PC-9 (cell line): ENCODE results near the gene COTL1. TPM values are rescaled to one million over a fixed set of nuclear protein-coding genes. Genes with fewer than 3 reads are reported as not detected.

ENCODE experiments used
- BruUV-seq: library from RNA; stranded (reverse); fragments of 400-500 nt; replicated peaks from 2 replicates; lab custom pipeline; 2021; lab: Mats Ljungman, UMichigan
- CTCF ChIA-PET: fragments of 300-600 bp; sonication (Branson Sonifier 250); formaldehyde crosslinking; loops from one replicate; lab custom pipeline; 2022; ENCODE audit warnings: antibody characterized with exemption; lab: Charles Lee
- POLR2A ChIA-PET: fragments of 300-600 bp; sonication (Branson Sonifier 250); formaldehyde crosslinking; loops from one replicate; lab custom pipeline; 2022; ENCODE audit warnings: antibody characterized with exemption; ENCODE audit not compliant: unreplicated experiment; lab: Charles Lee
- DNase-seq, 2 experiments: peaks; one replicate each; pipeline versions ENCODE4 v3.0.0 to v3.0.0-alpha.2; 2015 to 2022; ENCODE audit warnings: mixed read lengths in 1 of 2
- H2AFZ ChIP-seq: fragments of 200-600 bp; sonication (generic); 2 replicates; pipeline ENCODE4 v1.8.1; 2017; ENCODE audit warnings: antibody characterized with exemption
- H3F3A ChIP-seq: fragments of 200-600 bp; sonication (generic); 2 replicates; pipeline ENCODE4 v1.8.1; 2017; ENCODE audit warnings: antibody characterized with exemption, mild to moderate bottlenecking, low read depth; ENCODE audit not compliant: insufficient read depth
- H3K27ac ChIP-seq: fragments of 200-600 bp; sonication (generic); 2 replicates; pipeline ENCODE4 v1.6.1; 2016; ENCODE audit warnings: mixed run types
- H3K27me3 ChIP-seq: fragments of 200-600 bp; sonication (generic); 2 replicates; pipeline ENCODE4 v1.6.1; 2016; ENCODE audit warnings: low read depth, mixed run types; ENCODE audit not compliant: insufficient read depth
- H3K36me3 ChIP-seq: fragments of 200-600 bp; sonication (generic); 2 replicates; pipeline ENCODE4 v1.6.1; 2016; ENCODE audit warnings: low read depth, mixed run types
- H3K4me1 ChIP-seq: fragments of 200-600 bp; sonication (generic); replicated peaks from 2 replicates; pipeline ENCODE4 v1.6.1; 2016; ENCODE audit warnings: mixed run types; ENCODE audit not compliant: insufficient read depth
- H3K4me2 ChIP-seq: fragments of 200-600 bp; sonication (generic); 2 replicates; pipeline ENCODE4 v1.6.1; 2017; ENCODE audit warnings: mixed run types
- H3K4me3 ChIP-seq: fragments of 200-600 bp; sonication (generic); 2 replicates; pipeline ENCODE4 v1.6.1; 2016; ENCODE audit warnings: mixed run types
- H3K79me2 ChIP-seq: fragments of 200-600 bp; sonication (generic); 2 replicates; pipeline ENCODE4 v1.6.1; 2017; ENCODE audit warnings: low read depth, mixed run types
- H3K9me2 ChIP-seq: fragments of 200-600 bp; sonication (generic); 2 replicates; pipeline ENCODE4 v1.8.1; 2017; ENCODE audit warnings: mild to moderate bottlenecking; ENCODE audit not compliant: insufficient read depth
- H3K9me3 ChIP-seq: fragments of 200-600 bp; sonication (generic); 2 replicates; pipeline ENCODE4 v1.8.1; 2016; ENCODE audit warnings: low read depth; ENCODE audit not compliant: insufficient read depth
- H4K20me1 ChIP-seq: fragments of 200-600 bp; sonication (generic); 2 replicates; pipeline ENCODE4 v1.8.1; 2017; ENCODE audit not compliant: insufficient read depth
- EZH2 ChIP-seq: fragments of 200-600 bp; sonication (generic); IDR thresholded peaks from 2 replicates; pipeline ENCODE4 v1.8.0; 2017; ENCODE audit warnings: antibody characterized with exemption, low read depth
- intact Hi-C: fragments of 100-400 bp; cut with micrococcal nuclease; formaldehyde crosslinking; loops from one replicate; pipeline ENCODE4 v1.10.0; 2022; ENCODE audit not compliant: unreplicated experiment
- total RNA-seq: library from RNA; stranded (reverse); gene quantifications from 2 replicates; pipeline ENCODE4 v1.2.3, GENCODE V29; 2021
- TF ChIP-seq, protein P1 (sequence below): fragments of 200-600 bp; sonication (generic); conservative IDR thresholded peaks from 2 replicates; pipeline ENCODE4 v1.6.1; 2017; ENCODE audit warnings: mixed run types, antibody characterized with exemption, mild to moderate bottlenecking, moderate library complexity

Gene COTL1
- total RNA-seq, 1 experiment from 2014 or later, result 512 TPM

DNA sequence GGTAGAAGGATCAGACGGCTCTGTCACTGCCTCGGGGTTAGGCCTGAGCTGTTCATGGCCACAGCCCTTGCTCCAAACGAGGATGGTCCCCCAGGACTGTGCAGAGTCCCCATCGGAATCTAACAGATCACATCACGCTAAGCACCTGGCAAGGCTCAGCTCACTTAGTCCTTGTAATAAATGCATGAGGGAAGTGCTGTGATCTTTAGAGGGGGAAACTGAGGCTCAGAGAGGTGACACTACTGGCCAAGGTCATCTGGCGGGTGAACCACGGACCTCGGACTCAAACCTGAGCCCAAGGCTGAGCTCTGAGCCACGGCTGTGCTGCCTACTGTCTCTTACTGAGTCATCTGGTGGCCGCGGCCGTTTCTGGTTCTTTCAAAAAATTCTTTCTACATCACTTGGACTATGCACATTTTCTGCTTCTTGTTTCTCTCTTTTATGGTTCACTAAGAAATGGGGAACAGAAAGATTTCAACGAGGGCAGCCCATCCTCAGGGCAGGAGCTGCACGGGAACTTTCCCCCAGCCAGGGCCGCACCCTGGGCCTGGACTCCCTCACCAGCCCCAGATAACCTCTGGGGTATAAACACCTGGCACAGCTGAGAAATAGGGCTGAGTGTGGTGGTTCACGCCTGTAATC, 55.6 kb downstream of the COTL1 start:
- Histone ChIP-seq H4K20me1 (peaks cover 8% of the 10 kb centered on the region), H3K4me2 (no peak overlapping the region), H3K27me3 (no peaks in the 10 kb centered on the region), H2AFZ (no peak overlapping the region), H3K4me1 (0 out of 2 replicates have a peak, but pooled peaks cover 8% of the 10 kb centered on the region), H3K4me3 (no peak overlapping the region), H3K9me2 (no peaks in the 10 kb centered on the region), H3F3A (peaks cover 45% of the 10 kb centered on the region), H3K9me3 (no peaks in the 10 kb centered on the region), H3K36me3 (peaks cover 9% of the 10 kb centered on the region), H3K27ac (no peak overlapping the region), H3K79me2 (peaks cover 4% of the 10 kb centered on the region; the same call in 1 of the 2 replicates)
- TF ChIP-seq, protein P1, sequence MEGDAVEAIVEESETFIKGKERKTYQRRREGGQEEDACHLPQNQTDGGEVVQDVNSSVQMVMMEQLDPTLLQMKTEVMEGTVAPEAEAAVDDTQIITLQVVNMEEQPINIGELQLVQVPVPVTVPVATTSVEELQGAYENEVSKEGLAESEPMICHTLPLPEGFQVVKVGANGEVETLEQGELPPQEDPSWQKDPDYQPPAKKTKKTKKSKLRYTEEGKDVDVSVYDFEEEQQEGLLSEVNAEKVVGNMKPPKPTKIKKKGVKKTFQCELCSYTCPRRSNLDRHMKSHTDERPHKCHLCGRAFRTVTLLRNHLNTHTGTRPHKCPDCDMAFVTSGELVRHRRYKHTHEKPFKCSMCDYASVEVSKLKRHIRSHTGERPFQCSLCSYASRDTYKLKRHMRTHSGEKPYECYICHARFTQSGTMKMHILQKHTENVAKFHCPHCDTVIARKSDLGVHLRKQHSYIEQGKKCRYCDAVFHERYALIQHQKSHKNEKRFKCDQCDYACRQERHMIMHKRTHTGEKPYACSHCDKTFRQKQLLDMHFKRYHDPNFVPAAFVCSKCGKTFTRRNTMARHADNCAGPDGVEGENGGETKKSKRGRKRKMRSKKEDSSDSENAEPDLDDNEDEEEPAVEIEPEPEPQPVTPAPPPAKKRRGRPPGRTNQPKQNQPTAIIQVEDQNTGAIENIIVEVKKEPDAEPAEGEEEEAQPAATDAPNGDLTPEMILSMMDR, result no peak
- TF ChIP-seq EZH2, result no peak
- ChIA-PET CTCF (no interaction called here), POLR2A (interaction anchor here (0.5 kb wide), 1 partner anchor 90 kb away, joined by 5 read pairs; no protein-coding TSS in a partner anchor)
- intact Hi-C loops, result no loop called here
- no TSS peak for BruUV-seq
- no peak for DNase-seq

DNA sequence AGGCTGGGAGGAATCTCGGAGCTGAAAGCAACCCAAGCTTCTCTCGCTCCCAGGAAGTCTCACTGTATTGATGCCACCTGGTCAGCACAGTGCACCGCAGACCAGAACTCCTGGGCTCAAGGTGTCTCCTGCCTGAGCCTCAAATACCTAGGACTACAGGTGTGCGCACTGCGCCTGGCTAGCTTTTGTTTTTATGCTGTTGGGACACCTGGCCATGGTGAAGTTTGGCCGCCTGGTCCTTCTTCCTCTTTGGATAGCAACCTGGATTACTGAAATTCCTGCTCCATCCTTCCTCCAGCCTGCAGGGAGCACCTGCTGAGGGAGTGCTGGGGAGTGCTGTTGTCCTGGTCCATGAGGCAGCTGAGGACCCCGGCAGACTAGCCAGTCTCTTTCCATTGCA, 56.6 kb downstream of the COTL1 start:
- Histone ChIP-seq H3K79me2 (no peaks in the 10 kb centered on the region), H3K27me3 (no peaks in the 10 kb centered on the region), H3K9me3 (no peaks in the 10 kb centered on the region), H3K4me1 (0 out of 2 replicates have a peak, but pooled peaks cover 9% of the 10 kb centered on the region), H3K9me2 (no peaks in the 10 kb centered on the region), H2AFZ (no peak overlapping the region), H3K27ac (no peak overlapping the region), H3K4me3 (no peak overlapping the region), H3F3A (peaks cover 48% of the 10 kb centered on the region), H4K20me1 (peaks cover 4% of the 10 kb centered on the region; the same call in 1 of the 2 replicates), H3K4me2 (no peak overlapping the region), H3K36me3 (peaks cover 3% of the 10 kb centered on the region)
- ChIA-PET CTCF (interaction anchor here (0.6 to 0.7 kb wide), 3 partner anchors 54 to 548 kb away, joined by 4 to 11 read pairs (median 8); no protein-coding TSS in a partner anchor), POLR2A (interaction anchor here (0.6 kb wide), 1 partner anchor 956 kb away, joined by 6 read pairs; no protein-coding TSS in a partner anchor)
- no TSS peak for BruUV-seq
- TF ChIP-seq, protein P1, result no peak
- TF ChIP-seq EZH2, result no peak
- DNase-seq, result no peak
- intact Hi-C loops, result no loop called here

DNA sequence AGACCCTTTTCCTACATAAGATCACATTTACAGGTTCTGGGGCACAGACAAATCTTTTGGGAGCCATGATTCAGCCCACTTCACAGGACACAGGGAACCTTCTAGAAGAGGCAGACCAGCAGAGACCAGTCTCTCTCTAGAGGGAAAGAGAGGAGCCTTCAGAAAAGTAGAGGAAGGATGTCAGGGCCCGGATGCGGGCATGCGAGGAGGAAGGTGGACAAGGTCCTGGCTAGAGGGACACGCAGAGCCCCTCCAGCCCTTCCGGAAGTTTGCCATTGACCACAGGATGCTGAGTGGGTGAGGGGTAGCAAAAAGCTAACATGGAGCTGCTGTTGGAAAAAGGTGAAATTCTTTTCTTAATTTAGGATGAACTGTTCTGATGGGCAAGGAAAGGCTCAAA, 57.6 kb downstream of the COTL1 start:
- Histone ChIP-seq H3K4me2 (no peak overlapping the region), H2AFZ (no peak overlapping the region), H3K27me3 (no peaks in the 10 kb centered on the region), H3K4me3 (no peak overlapping the region), H3K4me1 (peaks cover 17% of the 10 kb centered on the region; the same call in 1 of the 2 replicates), H4K20me1 (peaks cover 4% of the 10 kb centered on the region; the same call in 1 of the 2 replicates), H3F3A (peaks cover 42% of the 10 kb centered on the region), H3K27ac (no peak overlapping the region), H3K36me3 (peaks cover 3% of the 10 kb centered on the region), H3K9me2 (no peaks in the 10 kb centered on the region), H3K79me2 (no peaks in the 10 kb centered on the region), H3K9me3 (no peaks in the 10 kb centered on the region)
- intact Hi-C loops, result no loop called here
- no peak for DNase-seq
- POLR2A ChIA-PET, result no interaction called here
- CTCF ChIA-PET, result interaction anchor here (0.7 kb wide), 1 partner anchor 322 kb away, joined by 3 read pairs; no protein-coding TSS in a partner anchor
- no peak for TF ChIP-seq EZH2
- TF ChIP-seq, protein P1, result no peak
- BruUV-seq, result no TSS peak
